H1 (cell line): ENCODE results near the gene YBX1. TPM values are rescaled to one million over a fixed set of nuclear protein-coding genes. Genes with fewer than 3 reads are reported as not detected.

Source experiments
- CTCF ChIA-PET: fragments of 300-600 bp; sonication (Branson Sonifier 250); formaldehyde crosslinking; loops from one replicate; lab custom pipeline; 2021; ENCODE audit not compliant: partially characterized antibody; lab: Charles Lee
- POLR2A ChIA-PET: fragments of 300-600 bp; sonication (Branson Sonifier 250); formaldehyde crosslinking; loops from one replicate; lab custom pipeline; 2021; ENCODE audit warnings: inconsistent platforms; ENCODE audit not compliant: partially characterized antibody; lab: Charles Lee
- DNase-seq, 2 experiments: peaks; one replicate each; pipeline versions ENCODE4 v3.0.0 to v3.0.0-alpha.2; 2010 to 2022; ENCODE audit warnings: low spot score in 2 of 2, low read depth in 1 of 2, mixed read lengths in 1 of 2
- FAIRE-seq: peaks from 2 replicates; lab custom pipeline; 2011; peaks lifted over from hg19 to GRCh38; lab: Jason Lieb, UNC
- H2AFZ ChIP-seq: 2 replicates; pipeline ENCODE4 v1.8.1; 2012; ENCODE audit warnings: low read length, inconsistent platforms
- H2AK5ac ChIP-seq: 2 replicates; pipeline ENCODE4 v1.6.1; 2013; ENCODE audit warnings: low read depth, low read length
- H2BK120ac ChIP-seq: replicated peaks from 2 replicates; pipeline ENCODE3; 2013; ENCODE audit warnings: low read depth, low read length, inconsistent platforms
- H2BK12ac ChIP-seq: 2 replicates; pipeline ENCODE4 v1.6.1; 2013; ENCODE audit warnings: low read depth, low read length
- H2BK15ac ChIP-seq: 2 replicates; pipeline ENCODE4 v1.6.1; 2013; ENCODE audit warnings: low read length
- H2BK20ac ChIP-seq: 2 replicates; pipeline ENCODE4 v1.6.1; 2013; ENCODE audit warnings: low read length
- H2BK5ac ChIP-seq: 2 replicates; pipeline ENCODE4 v1.6.1; 2013; ENCODE audit warnings: low read depth, low read length
- H3K14ac ChIP-seq: 2 replicates; pipeline ENCODE4 v1.6.1; 2013; ENCODE audit warnings: inconsistent platforms; ENCODE audit not compliant: insufficient read length
- H3K18ac ChIP-seq: 2 replicates; pipeline ENCODE4 v1.6.1; 2013; ENCODE audit warnings: low read length; ENCODE audit errors: extremely low read depth
- H3K23ac ChIP-seq: 2 replicates; pipeline ENCODE4 v1.6.1; 2013; ENCODE audit warnings: inconsistent platforms; ENCODE audit not compliant: insufficient read length
- H3K23me2 ChIP-seq: 2 replicates; pipeline ENCODE4 v1.6.1; 2013; ENCODE audit warnings: low read depth, low read length
- H3K27ac ChIP-seq: 2 replicates; pipeline ENCODE4 v1.6.1; 2011; ENCODE audit warnings: low read depth, low read length, inconsistent platforms
- H3K27me3 ChIP-seq, 4 experiments: replicated peaks in 1 of 4; 1 replicate in 1 of 4; 2 replicates in 3 of 4; pipeline versions ENCODE4 v1.6.1 to v1.8.1; 2011 to 2013; ENCODE audit warnings: low read length in 3 of 4, mild to moderate bottlenecking in 3 of 4, inconsistent platforms in 2 of 4, mixed read lengths in 2 of 4, moderate library complexity in 1 of 4; ENCODE audit not compliant: control insufficient read depth in 3 of 4, insufficient read depth in 3 of 4; ENCODE audit errors: extremely low read depth in 1 of 4
- H3K36me3 ChIP-seq, 4 experiments: 2 replicates each; pipeline versions ENCODE4 v1.6.1 to v1.8.1; 2011 to 2013; ENCODE audit warnings: mild to moderate bottlenecking in 4 of 4, low read length in 3 of 4, moderate library complexity in 2 of 4, control low read depth in 1 of 4, inconsistent platforms in 1 of 4; ENCODE audit not compliant: insufficient read depth in 4 of 4, control insufficient read depth in 2 of 4
- H3K4ac ChIP-seq: replicated peaks from 2 replicates; pipeline ENCODE3; 2013; ENCODE audit warnings: low read length, low read depth, mixed read lengths, inconsistent platforms; ENCODE audit not compliant: insufficient read length
- H3K4me1 ChIP-seq, 4 experiments: replicated peaks in 1 of 4; 1 replicate in 1 of 4; 2 replicates in 3 of 4; pipeline versions ENCODE4 v1.6.1 to v1.8.1; 2011 to 2013; ENCODE audit warnings: low read length in 3 of 4, inconsistent platforms in 2 of 4, mixed read lengths in 1 of 4; ENCODE audit not compliant: insufficient read depth in 4 of 4, control insufficient read depth in 3 of 4
- H3K4me2 ChIP-seq, 2 experiments: 2 replicates each; pipeline versions ENCODE4 v1.6.1 to v1.8.1; 2011 to 2013; ENCODE audit warnings: low read depth in 2 of 2, low read length in 2 of 2, control low read depth in 1 of 2, inconsistent platforms in 1 of 2, mild to moderate bottlenecking in 1 of 2; ENCODE audit not compliant: insufficient read depth in 1 of 2
- H3K4me3 ChIP-seq, 4 experiments: fragments of 200-600, 300-600 bp in 1 of 4; sonication (generic), shearing (Covaris generic), sonication (Bioruptor Twin) in 1 of 4; 2 replicates each; pipeline versions ENCODE4 v1.5.1 to v1.8.1; 2011 to 2016; ENCODE audit warnings: low read length in 4 of 4, low read depth in 3 of 4, control low read depth in 2 of 4, inconsistent platforms in 2 of 4, mild to moderate bottlenecking in 2 of 4, mixed read lengths in 1 of 4, moderate library complexity in 1 of 4; ENCODE audit not compliant: insufficient read depth in 2 of 4; ENCODE audit errors: extremely low read depth in 1 of 4
- H3K56ac ChIP-seq: replicated peaks from 2 replicates; pipeline ENCODE3; 2013; ENCODE audit warnings: low read depth, mild to moderate bottlenecking, mixed read lengths, low read length, inconsistent platforms; ENCODE audit not compliant: insufficient read length
- H3K79me1 ChIP-seq: 2 replicates; pipeline ENCODE4 v1.6.1; 2013; ENCODE audit warnings: low read depth, low read length, control low read depth
- H3K79me2 ChIP-seq, 2 experiments: 2 replicates each; pipeline versions ENCODE4 v1.6.1 to v1.8.1; 2012 to 2013; ENCODE audit warnings: low read length in 2 of 2, mild to moderate bottlenecking in 2 of 2, inconsistent platforms in 1 of 2; ENCODE audit not compliant: insufficient read depth in 2 of 2, control insufficient read depth in 1 of 2
- H3K9ac ChIP-seq, 4 experiments: replicated peaks in 1 of 4; 1 replicate in 1 of 4; 2 replicates in 3 of 4; pipeline versions ENCODE4 v1.6.1 to v1.8.1; 2011 to 2013; ENCODE audit warnings: low read depth in 3 of 4, low read length in 3 of 4, control low read depth in 2 of 4, mild to moderate bottlenecking in 2 of 4, moderate library complexity in 2 of 4, inconsistent platforms in 1 of 4; ENCODE audit errors: extremely low read depth in 1 of 4
- H3K9me3 ChIP-seq, 2 experiments: 2 replicates each; pipeline versions ENCODE4 v1.6.1 to v1.8.1; 2012 to 2013; ENCODE audit warnings: mild to moderate bottlenecking in 2 of 2, moderate library complexity in 2 of 2, control low read depth in 1 of 2, inconsistent platforms in 1 of 2, low read depth in 1 of 2, low read length in 1 of 2, mixed read lengths in 1 of 2; ENCODE audit not compliant: insufficient read depth in 2 of 2
- H4K20me1 ChIP-seq, 2 experiments: replicated peaks in 1 of 2; 2 replicates each; pipeline versions ENCODE3 to v1.8.1; 2011 to 2013; ENCODE audit warnings: inconsistent platforms in 2 of 2, low read length in 2 of 2, mild to moderate bottlenecking in 1 of 2; ENCODE audit not compliant: insufficient read depth in 2 of 2, control insufficient read depth in 1 of 2
- H4K5ac ChIP-seq: 2 replicates; pipeline ENCODE4 v1.6.1; 2013; ENCODE audit warnings: low read length, low read depth, mixed read lengths, inconsistent platforms; ENCODE audit not compliant: insufficient read length
- H4K8ac ChIP-seq: 2 replicates; pipeline ENCODE4 v1.8.0; 2013; ENCODE audit warnings: mild to moderate bottlenecking, moderate library complexity, low read length, inconsistent platforms; ENCODE audit not compliant: insufficient read depth; ENCODE audit errors: extremely low read depth
- H4K91ac ChIP-seq: replicated peaks from 2 replicates; pipeline ENCODE3; 2013; ENCODE audit warnings: low read length, mixed read lengths, inconsistent platforms; ENCODE audit not compliant: insufficient read length
- ATF2 ChIP-seq: IDR thresholded peaks from 2 replicates; pipeline ENCODE4 v1.6.1; 2012; ENCODE audit warnings: low read length, inconsistent platforms
- CHD1 ChIP-seq: IDR thresholded peaks from 2 replicates; pipeline ENCODE4 v1.6.1; 2012; ENCODE audit warnings: low read depth, low read length, improper control_type of control experiment
- EGR1 ChIP-seq: IDR thresholded peaks from 2 replicates; pipeline ENCODE4 v1.6.1; 2011; ENCODE audit warnings: low read depth, low read length, borderline replicate concordance
- JUND ChIP-seq: IDR thresholded peaks from 2 replicates; pipeline ENCODE4 v1.6.1; 2011; ENCODE audit warnings: mild to moderate bottlenecking, improper control_type of control experiment, low read length
- SP4 ChIP-seq: IDR thresholded peaks from 2 replicates; pipeline ENCODE4 v1.6.1; 2012; ENCODE audit warnings: low read length, inconsistent platforms
- YY1 ChIP-seq: IDR thresholded peaks from 2 replicates; pipeline ENCODE4 v1.6.1; 2011; ENCODE audit warnings: low read depth, mild to moderate bottlenecking, low read length
- WGBS, 2 experiments: shearing (Covaris generic) in 1 of 2; methylation state at CpG; one replicate each; pipeline versions ENCODE4 v1.1.6 to v1.1.7; 2013 to 2015; ENCODE audit warnings: low lambda C conversion rate in 2 of 2, mixed read lengths in 2 of 2, inconsistent platforms in 1 of 2, low coverage in 1 of 2, missing lambda C conversion rate in 1 of 2; ENCODE audit not compliant: insufficient replicate concordance in 2 of 2, insufficient coverage in 1 of 2, insufficient read length in 1 of 2; ENCODE audit errors: extremely low coverage in 1 of 2, missing lambda C conversion rate in 1 of 2; 5-methylcytosine and 5-hydroxymethylcytosine counted together
- polyA plus RNA-seq, 7 experiments: library from polyadenylated mRNA; depleted of rRNA in 3 of 7; stranded (reverse) in 5 of 7; unstranded in 2 of 7; fragments of >200 nt in 5 of 7; fragments of 200-250 nt in 2 of 7; gene quantifications; 1 replicate in 5 of 7; 2 replicates in 1 of 7; 4 replicates in 1 of 7; pipeline versions ENCODE4 v1.2.1 to v1.2.3, GENCODE V29; 2011 to 2013; ENCODE audit warnings: missing spikeins in 2 of 7, mixed read lengths in 2 of 7
- total RNA-seq: library from RNA; stranded (reverse); fragmentation: NEBNext Ultra II Directional; extraction: Animal tissue kit (Norgen Biotek cat#: 25700); gene quantifications from 2 replicates; pipeline ENCODE4 v1.2.1, GENCODE V29; 2021

Gene YBX1
- total and polyA plus RNA-seq, 2 of the 8 experiments (the other 6 are each of a cell fraction or from before 2014, with no cell fraction given), result 438 to 1,219 TPM

GRCh38 chr1:42684139-42684538 lies 1.9 kb downstream of the YBX1 start:
- Histone ChIP-seq H2BK12ac (no peak overlapping the region), H4K91ac (no peak overlapping the region), H3K4ac (no peak overlapping the region), H3K4me3 (peak overlapping the region; percentile 83 to 99 (median 88); a peak in 7 of 8 replicates), H3K79me1 (no peaks in the 10 kb centered on the region; the same call in 1 of the 2 replicates), H4K8ac (no peak overlapping the region), H2BK120ac (no peak overlapping the region), H3K4me1 (peaks cover 2 to 11% (median 4%) of the 10 kb centered on the region in 4 experiments; a peak in 6 of 7 replicates), H2AK5ac (no peak overlapping the region), H3K56ac (no peak overlapping the region), H3K23ac (no peak overlapping the region), H3K18ac (no peak overlapping the region), H3K27me3 (no peaks in the 10 kb centered on the region), H3K4me2 (peak overlapping the region; percentile 84 to 99), H2AFZ (no peak overlapping the region), H3K36me3 (peaks cover 0 to 42% (median 11%) of the 10 kb centered on the region in 4 experiments; a peak in 6 of 8 replicates), H3K27ac (no peak overlapping the region), H3K23me2 (peaks cover 16% of the 10 kb centered on the region), H2BK15ac (no peak overlapping the region), H4K5ac (no peak overlapping the region), H2BK20ac (no peak overlapping the region), H3K79me2 (peaks cover 61 to 83% of the 10 kb centered on the region in 2 experiments), H3K14ac (no peak overlapping the region), H3K9ac (peak overlapping the region in 3 of 4 experiments; percentile 8 to 51 (median 9); a peak in 4 of 7 replicates), H4K20me1 (peaks cover 38 to 48% of the 10 kb centered on the region in 2 experiments), H2BK5ac (no peak overlapping the region), H3K9me3 (no peaks in the 10 kb centered on the region)
- ChIA-PET POLR2A (interaction anchor here (0.6 to 7.3 kb wide), 14 partner anchors 7 to 197 kb away, joined by 4 to 94 read pairs (median 15); partner anchors contain the start of genes C1orf50, P3H1 and PPIH), CTCF (interaction anchor here (1.1 to 2.1 kb wide), 4 partner anchors 13 to 280 kb away, joined by 3 to 8 read pairs (median 4); no protein-coding TSS in a partner anchor)
- no peak for TF ChIP-seq JUND
- TF ChIP-seq ATF2, result no peak
- TF ChIP-seq EGR1, result no peak
- TF ChIP-seq CHD1, result no peak
- no peak for TF ChIP-seq SP4
- TF ChIP-seq YY1, result peak; percentile 96
- FAIRE-seq, result no peak
- 29% methylated on average over 5 of the region's 5 CpGs; no CpG with 5 or more reads in 1 of the 2 experiments for WGBS, 2 experiments
- DNase-seq, result no peak
